CD4-positive, alpha-beta T cell treated with Interleukin-17A for 4 hours (primary cell): Measurements from ENCODE around the gene FBXO2.

Experiments
- DNase-seq: peaks from one replicate; pipeline ENCODE4 v3.0.0-alpha.2; 2020; ENCODE audit warnings: mixed read lengths

FBXO2 gene

GRCh38 chr1:11682287-11682771, 28.1 kb upstream of the FBXO2 start:
- DNase-seq: no peak

DNA sequence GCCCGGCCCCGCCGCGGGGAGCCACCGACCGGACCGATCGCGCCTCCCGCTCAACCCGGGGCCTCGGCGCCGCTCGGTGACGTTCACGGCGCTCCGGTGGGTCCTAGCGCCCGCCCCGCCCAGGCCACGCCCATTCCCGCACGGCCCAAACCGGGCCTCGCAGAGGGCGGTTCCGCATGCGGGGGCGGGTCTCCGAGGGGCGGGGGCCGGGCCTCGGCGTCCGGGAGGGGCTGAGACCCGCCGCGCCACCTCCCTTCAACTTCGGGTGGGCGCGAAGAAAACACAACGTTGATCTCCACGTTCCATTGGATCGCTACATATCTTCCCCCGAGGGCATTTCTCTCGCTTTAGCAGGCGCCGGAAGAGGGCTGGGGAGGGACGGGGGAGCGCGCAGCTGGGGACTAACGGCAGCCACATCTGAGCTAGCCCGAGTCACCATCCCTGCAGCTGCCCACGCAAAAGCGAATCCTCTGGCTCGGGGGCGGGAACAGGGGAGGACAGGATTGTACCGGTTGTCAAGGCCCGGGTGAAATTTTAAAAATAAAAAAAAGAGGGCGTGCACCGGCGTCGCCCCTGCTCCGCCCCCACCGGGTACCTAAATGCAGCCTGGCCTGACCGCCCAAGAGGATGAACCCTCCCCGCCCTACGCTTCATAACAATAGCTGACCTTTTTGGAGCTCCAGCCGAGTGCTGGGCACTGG, 27.0 kb upstream of the FBXO2 start, which contains the start of gene MAD2L2:
TSS of gene MAD2L2 (minus strand) at position 78 of the 701 bp plus-strand sequence. CDS start 547 bp downstream, outside the sequence.
- DNase-seq: peak; percentile 95

DNA sequence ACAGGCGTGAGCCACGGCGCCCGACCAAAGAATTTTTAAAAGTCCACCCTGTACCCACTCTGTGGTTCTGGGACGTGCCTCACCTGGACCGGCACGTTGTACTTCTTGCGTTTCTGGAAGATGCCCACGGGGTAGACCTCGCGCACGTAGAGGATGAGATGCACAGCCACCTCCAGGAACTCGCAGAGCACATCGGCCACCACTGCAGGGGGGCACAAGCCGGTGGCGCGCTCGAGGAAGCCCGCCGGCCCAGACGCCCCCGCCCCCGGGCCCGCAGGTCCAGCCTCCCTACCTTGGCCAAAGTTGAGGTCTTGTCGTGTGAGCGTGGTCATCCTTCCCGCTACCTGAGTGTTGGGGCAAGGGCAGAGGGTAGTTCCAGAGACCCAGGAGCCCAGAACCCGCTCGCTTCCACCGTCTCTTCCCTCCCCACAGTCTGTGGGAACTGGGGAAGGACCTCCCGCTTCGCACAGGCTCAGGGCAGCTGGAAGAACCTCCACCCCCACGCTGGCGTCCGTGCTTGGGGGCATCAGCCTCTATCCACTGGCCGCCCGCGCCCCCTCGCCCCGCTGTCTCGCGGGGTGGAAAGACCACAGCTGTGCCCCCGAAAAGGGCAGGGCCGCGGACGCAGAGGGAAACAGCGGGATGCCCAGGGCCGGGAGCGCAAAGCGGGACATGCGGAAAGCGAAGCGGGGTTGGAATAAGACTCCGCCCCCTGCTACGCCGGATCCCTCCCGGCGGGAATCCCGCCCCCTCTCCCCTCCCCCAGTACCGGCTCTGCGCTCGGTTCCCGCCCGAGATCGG, 26.2 kb upstream of the FBXO2 start:
- DNase-seq: peak; percentile 18

DNA sequence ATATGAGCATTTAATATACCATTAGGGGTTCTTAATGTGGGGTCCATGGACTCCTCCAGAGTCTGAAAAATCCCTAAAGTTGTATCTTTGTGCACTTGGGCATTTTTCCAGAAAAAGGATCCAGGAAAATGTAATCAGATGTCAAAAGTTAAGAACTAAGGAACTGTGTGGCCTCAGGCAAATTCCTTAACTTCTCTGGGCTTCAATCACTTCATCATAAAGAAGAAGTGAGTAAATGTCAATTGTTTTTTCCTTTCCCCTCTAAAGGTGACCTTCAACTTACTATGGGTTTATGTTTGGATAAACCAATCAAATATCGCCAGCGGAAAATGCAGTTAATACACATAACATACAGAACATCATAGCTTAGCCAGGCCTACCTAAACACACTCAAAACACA, 24.2 kb upstream of the FBXO2 start:
- no peak for DNase-seq

- DNase-seq: no peak
These were observed 22.3 kb upstream of the FBXO2 start for GRCh38 chr1:11676386-11677103.

DNA sequence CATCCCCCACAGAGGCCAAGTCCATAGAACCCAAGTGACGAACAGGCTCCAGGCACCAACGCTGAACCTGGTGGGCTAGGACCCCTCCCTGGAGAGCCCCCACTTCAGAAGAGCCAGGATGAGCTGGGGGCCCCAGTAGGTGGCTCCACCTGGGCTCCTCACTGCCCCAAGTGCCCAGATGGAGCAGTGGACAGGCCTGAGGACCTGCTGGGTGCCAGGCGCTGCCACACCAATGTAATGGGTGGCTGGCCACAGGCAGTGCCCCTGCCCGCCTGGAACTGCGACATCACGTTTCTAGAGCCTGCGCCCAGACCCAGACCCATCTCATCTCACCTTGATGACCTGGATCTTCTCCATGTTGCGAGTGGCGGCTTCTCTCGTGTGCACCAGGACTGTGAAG, 21.1 kb upstream of the FBXO2 start:
- DNase-seq: no peak

DNA sequence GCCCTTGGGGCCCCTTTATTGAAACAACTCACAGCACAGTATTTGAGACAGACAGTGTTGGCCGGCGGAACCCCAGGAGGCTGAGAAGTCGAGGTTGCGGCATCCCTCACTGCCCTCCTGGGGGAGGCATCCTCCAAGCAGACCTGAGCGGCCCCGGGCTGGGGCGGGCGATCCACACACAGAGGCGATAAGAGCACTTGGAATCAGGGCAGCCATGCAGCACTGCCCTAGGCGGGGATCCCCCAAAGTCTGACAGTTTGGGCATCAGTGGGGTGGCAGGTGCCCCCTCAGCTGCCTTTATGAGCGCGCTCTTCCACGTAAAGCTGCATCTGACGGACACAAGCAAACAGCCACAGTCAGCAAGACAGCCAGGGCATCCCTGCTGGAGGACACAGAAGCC, 20.3 kb upstream of the FBXO2 start:
- DNase-seq: no peak

DNA sequence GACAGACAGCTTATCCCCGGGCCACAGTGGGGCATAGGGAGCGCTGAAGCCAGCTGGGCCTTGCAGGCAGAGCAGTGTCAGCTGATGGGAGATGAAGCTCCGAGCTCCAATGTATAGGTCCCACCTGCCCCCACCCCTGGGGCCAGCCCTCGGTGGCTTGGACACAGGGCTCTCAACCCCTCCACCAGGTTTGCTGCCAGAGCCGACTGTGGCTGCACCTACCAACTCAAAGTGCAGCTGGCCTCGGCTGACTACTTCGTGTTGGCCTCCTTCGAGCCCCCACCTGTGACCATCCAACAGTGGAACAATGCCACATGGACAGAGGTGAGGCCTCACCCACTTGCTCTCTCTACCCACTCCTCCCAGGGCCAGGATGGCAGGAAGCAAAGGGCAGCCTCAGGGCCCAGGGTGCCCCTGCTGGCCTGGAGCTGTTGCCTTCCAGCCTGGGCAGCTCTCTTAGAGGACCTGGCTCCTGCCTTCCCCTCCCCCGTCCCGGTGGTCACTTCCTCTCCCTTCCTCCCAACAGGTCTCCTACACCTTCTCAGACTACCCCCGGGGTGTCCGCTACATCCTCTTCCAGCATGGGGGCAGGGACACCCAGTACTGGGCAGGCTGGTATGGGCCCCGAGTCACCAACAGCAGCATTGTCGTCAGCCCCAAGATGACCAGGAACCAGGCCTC, 19.0 kb upstream of the FBXO2 start:
- no peak for DNase-seq

GRCh38 chr1:11671544-11672286, 17.5 kb upstream of the FBXO2 start:
- DNase-seq: no peak

- no peak for DNase-seq
These were observed 16.9 kb upstream of the FBXO2 start for GRCh38 chr1:11671205-11671543.

DNA sequence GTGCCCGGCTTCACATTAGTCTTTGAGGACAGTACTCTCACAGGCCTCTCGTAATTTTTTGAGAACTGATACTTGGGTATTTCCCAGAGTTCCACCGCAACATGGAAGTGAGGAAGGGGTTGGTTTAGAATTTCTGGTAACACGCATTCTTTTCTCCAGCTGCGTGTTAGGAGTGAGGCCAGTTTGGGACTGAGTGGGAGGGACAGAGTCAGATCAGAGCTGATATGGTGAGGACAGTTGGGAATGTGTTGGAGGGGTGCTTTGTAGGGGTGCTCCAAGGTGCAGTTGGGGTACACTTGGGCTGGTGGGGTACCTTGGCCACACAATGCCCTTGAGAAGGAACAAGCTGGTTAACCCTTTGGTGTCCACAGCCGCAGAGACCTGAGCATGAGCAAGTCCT, 16.5 kb upstream of the FBXO2 start:
- DNase-seq: no peak

DNA sequence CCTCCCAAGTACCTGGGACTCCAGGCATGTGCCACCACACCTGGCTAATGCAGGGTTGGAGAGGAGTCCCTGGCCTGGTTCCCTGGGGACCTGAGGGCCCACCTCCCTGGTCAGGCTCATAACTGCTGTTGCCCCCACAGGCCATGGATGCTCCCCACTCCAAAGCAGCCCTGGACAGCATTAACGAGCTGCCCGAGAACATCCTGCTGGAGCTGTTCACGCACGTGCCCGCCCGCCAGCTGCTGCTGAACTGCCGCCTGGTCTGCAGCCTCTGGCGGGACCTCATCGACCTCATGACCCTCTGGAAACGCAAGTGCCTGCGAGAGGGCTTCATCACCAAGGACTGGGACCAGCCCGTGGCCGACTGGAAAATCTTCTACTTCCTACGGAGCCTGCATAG, 14.3 kb upstream of the FBXO2 start:
- DNase-seq: no peak

GRCh38 chr1:11664336-11665065, 10.3 kb upstream of the FBXO2 start:
- peak; percentile 62 for DNase-seq

DNA sequence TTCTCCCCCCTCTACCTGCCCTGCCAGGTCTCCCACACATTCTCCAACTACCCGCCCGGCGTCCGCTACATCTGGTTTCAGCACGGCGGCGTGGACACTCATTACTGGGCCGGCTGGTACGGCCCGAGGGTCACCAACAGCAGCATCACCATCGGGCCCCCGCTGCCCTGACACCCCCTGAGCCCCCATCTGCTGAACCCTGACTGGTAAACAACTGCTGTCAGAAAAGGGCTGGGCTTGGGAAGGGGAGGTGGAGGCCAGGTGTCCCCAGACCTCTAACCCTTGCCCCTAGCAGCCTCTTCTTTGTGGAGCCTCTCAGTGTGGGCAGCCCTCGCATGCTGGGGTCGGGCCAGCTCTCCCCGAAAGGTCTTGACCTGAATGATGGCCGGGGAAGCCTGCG, 6.9 kb upstream of the FBXO2 start:
- no peak for DNase-seq

- DNase-seq: no peak
These were observed 5.5 kb upstream of the FBXO2 start for GRCh38 chr1:11659748-11660147.

- DNase-seq: no peak
These were observed 4.3 kb upstream of the FBXO2 start for GRCh38 chr1:11658542-11658941.

- DNase-seq: no peak
These were observed 3.4 kb upstream of the FBXO2 start for GRCh38 chr1:11657654-11658053.

DNA sequence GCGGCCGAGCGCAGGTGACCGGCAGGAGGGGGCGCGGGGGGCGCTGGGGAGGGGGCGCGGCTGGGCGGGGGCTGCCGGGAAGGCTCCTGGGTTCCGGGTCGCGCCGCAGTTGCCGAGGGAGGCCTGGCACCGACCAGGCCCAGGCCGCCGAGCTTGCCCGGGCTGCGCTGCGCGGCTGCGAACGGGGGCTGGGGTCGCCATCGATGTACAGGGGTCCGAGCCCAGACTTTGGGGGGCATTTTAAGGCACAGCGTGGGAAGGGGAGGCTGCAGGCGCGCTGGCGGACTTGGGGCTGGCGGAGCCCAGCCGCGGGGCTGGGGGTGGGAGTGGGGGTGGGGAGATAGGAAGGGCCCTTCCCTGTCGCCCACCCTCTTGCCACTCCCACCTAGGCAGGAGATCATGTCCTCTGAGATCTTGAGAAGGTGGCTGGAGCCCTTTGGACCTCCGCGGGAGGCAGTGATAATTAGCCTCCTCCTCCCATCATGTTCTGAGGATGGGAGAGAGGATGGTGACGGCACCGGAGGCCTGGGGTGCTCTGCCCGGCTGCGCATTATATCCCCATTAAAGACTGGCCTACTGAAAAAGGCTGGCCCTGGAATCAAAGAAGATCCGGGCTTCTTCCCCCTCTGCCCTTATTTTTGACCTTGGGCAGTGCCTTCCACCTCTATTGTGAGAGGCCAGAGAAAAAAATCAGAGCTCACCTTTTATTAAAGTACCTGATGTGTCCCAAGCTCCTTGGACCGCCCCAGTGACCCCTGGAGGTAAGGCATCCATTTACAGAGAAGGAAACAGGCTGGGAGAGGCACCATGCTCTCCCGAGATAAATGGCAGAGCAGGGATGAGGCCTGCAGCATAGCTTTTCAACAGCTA, 945 bp upstream of the FBXO2 start:
- DNase-seq: peak; percentile 19

DNA sequence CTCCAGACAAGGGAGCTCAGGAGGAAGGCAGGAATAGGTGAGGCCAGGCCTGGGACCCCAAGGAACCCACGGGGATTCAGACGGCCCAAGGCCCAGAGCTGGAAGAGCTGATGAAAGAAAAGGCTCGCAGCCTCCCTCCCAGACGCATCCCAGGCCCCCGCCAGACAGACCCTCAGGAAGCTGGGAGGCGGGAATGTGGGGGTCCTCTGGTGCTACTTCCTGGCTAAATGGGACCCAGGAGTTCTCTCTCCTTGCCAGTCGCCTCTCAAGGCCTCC, 430 bp downstream of the FBXO2 start:
- no peak for DNase-seq

DNA sequence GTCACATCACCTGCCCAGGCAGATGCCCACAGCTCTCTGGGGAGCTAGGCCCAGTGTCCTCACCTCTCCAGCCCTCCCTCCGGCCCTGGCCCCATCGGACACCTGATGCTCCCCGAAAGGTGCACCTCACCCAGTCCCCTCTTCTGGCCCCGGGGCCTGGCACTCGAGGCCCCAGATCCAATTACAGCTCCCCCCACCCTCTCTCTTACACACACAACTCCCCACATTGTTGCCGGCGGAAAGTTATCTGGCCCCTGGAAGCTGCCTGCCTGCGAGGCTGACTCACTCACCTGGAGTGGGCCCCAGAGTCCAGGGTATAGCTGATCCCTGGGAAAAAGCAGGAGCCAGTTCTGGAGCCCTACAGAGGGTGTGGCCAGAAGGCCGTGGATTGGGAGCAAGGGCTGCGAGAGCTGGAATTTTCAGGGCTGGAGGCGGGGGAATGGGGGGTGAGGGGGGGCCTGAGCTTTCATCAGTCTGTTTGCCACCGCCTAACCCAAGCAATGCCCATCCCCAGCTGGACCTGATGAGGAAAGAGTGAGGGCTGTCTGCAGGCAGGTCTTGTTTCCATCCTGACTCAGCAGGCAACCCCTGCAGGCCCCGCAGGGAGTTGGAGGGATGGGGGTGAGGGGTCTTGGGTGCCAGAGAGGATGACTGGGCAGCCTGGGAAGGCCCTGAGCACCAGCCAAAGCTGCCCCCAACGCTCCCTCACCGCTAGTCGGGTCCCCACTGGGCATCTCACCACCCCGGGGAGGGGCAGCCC, 948 bp downstream of the FBXO2 start:
- DNase-seq: no peak
